GM12891 (cell line): ENCODE measurements around the gene SLC28A3.

Source experiments
- POLR2AphosphoS5 ChIP-seq: IDR thresholded peaks from 2 replicates; pipeline ENCODE4 v1.6.1; 2011; ENCODE audit warnings: low read depth, low read length, control low read depth
- TAF1 ChIP-seq: IDR thresholded peaks from 2 replicates; pipeline ENCODE4 v1.6.1; 2011; ENCODE audit warnings: low read depth, low read length, control low read depth

DNA sequence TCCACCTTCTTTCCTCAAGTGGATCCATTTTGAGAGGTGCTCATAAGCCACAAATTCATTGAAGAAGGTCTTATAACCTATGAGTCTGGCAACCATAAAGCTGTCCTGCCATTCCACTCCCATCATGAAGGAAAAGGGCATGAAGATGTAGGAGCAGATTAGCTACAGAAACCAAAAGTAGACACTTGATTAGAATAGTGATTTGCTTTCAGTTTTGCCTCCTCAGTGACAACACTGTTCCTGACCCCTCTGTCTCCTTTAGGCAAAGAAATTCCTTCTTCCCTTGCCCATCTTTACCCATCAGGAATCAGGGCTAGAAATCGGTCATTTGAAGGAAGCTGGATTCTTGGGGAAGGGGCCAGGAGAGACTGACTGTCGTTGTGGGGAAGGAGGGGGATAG, 55.2 kb downstream of the SLC28A3 start:
- TF ChIP-seq POLR2AphosphoS5 = no peak
- TF ChIP-seq TAF1 = no peak
